GM04504 (cell line): Measurements from ENCODE around the gene RBL1.
"Not testable (repeated sequence)": the region's sequence is repeated elsewhere in the genome, so short reads cannot be mapped to it uniquely, and the experiment has no call there.

ENCODE experiments used
- DNase-seq: peaks from one replicate; pipeline ENCODE4 v3.0.0-alpha.2; 2012; ENCODE audit warnings: low read depth

RBL1 gene

GRCh38 chr20:37075932-37076685 lies 19.7 kb downstream of the RBL1 start:
- DNase-seq: no peak

- DNase-seq: no peak
Measured at GRCh38 chr20:37072293-37073196, 23.3 kb downstream of the RBL1 start.

GRCh38 chr20:37071481-37071911 lies 24.3 kb downstream of the RBL1 start:
- DNase-seq: peak; percentile 16

GRCh38 chr20:37069563-37069962 lies 26.2 kb downstream of the RBL1 start:
- DNase-seq: not testable (repeated sequence)

GRCh38 chr20:37066168-37066567 lies 29.6 kb downstream of the RBL1 start:
- DNase-seq: no peak

GRCh38 chr20:37055276-37055675 lies 40.5 kb downstream of the RBL1 start:
- DNase-seq: no peak

- no peak for DNase-seq
Measured at GRCh38 chr20:37053230-37053950, 42.4 kb downstream of the RBL1 start.

GRCh38 chr20:37042986-37043972 lies 52.5 kb downstream of the RBL1 start:
- DNase-seq: no peak

GRCh38 chr20:37039366-37039765 lies 56.4 kb downstream of the RBL1 start:
- DNase-seq: not testable (repeated sequence)

- DNase-seq: no peak
Measured at GRCh38 chr20:37032077-37032476, 63.7 kb downstream of the RBL1 start.

- DNase-seq: no peak
Measured at GRCh38 chr20:37020636-37021035, 75.2 kb downstream of the RBL1 start.

- not testable (repeated sequence) for DNase-seq
Measured at GRCh38 chr20:37012631-37013030, 83.2 kb downstream of the RBL1 start.

GRCh38 chr20:37011858-37012257 lies 83.9 kb downstream of the RBL1 start:
- not testable (repeated sequence) for DNase-seq

GRCh38 chr20:37011147-37011546 lies 84.7 kb downstream of the RBL1 start:
- no peak for DNase-seq

- DNase-seq: peak; percentile 10
Measured at GRCh38 chr20:37007898-37008649, 87.7 kb downstream of the RBL1 start.

GRCh38 chr20:37005062-37005942 lies 90.5 kb downstream of the RBL1 start:
- not testable (repeated sequence) for DNase-seq

- not testable (repeated sequence) for DNase-seq
Measured at GRCh38 chr20:37001634-37002033, 94.2 kb downstream of the RBL1 start.

- DNase-seq: not testable (repeated sequence)
Measured at GRCh38 chr20:37000171-37000570, 95.6 kb downstream of the RBL1 start.

- DNase-seq: no peak
Measured at GRCh38 chr20:36998652-36999051, 97.1 kb downstream of the RBL1 start.
